ENCODE results near the gene PSME3IP1. TPM values are rescaled to one million over a fixed set of nuclear protein-coding genes. Genes with fewer than 3 reads are reported as not detected.

Gene PSME3IP1
- polyA plus RNA-seq, 1 of the 3 experiments (the other 2 are of a cell fraction), result 80.9 TPM

- TF ChIP-seq CHD2 (IDR thresholded peaks at IDR 0.05; ENCODE audit: low read length, partially characterized antibody), result no peak
Measured at GRCh38 chr16:57155702-57156350, 30.0 kb downstream of the PSME3IP1 start (continued).

GRCh38 chr16:57153841-57154240, 32.0 kb downstream of the PSME3IP1 start:
- H3K9me2 ChIP-seq, result no peaks in the 10 kb centered on the region
- H3K4me1 ChIP-seq (ENCODE audit: control insufficient read depth in 1 of 2, insufficient read depth in 2 of 2, low read depth in 1 of 2, low read length in 1 of 2), result peaks cover 2 to 9% of the 10 kb centered on the region in 2 experiments; a peak in 2 of 4 replicates
- no peaks in the 10 kb centered on the region; the same call in 1 of the 2 replicates for H3K79me2 ChIP-seq (ENCODE audit: insufficient read depth)
- peaks cover 3% of the 10 kb centered on the region for H3F3A ChIP-seq (replicated peaks; ENCODE audit: insufficient read depth)
- no peak overlapping the region for H3K4me3 ChIP-seq (ENCODE audit: low read depth in 2 of 2, low read length in 1 of 2)
- DNase-seq, result no peak
- no peak overlapping the region for H3K9ac ChIP-seq
- ChIA-PET CTCF (no interaction called here), POLR2A (no interaction called here)
- no peaks in the 10 kb centered on the region for H3K9me3 ChIP-seq
- no peak overlapping the region for H3K27ac ChIP-seq (ENCODE audit: low read depth in 2 of 2, low read length in 1 of 2)
- peaks cover 52 to 54% of the 10 kb centered on the region in 2 experiments for H3K36me3 ChIP-seq (replicated peaks in 1 of 2; ENCODE audit: control insufficient read depth in 1 of 2, insufficient read depth in 2 of 2, low read length in 1 of 2)
- 93% methylated on average over 6 of the region's 6 CpGs for WGBS (ENCODE audit: low lambda C conversion rate)
- TF ChIP-seq EZH2phosphoT487 (IDR thresholded peaks at IDR 0.05; ENCODE audit: borderline replicate concordance, low read depth) (no peak), CTCF (IDR thresholded peaks at IDR 0.05) (no peak), FOSL2 (IDR thresholded peaks at IDR 0.05; ENCODE audit: borderline replicate concordance, low read depth) (no peak), TEAD4 (IDR thresholded peaks at IDR 0.05; ENCODE audit: borderline replicate concordance, insufficient read depth) (no peak), PBX3 (IDR thresholded peaks at IDR 0.05) (no peak), RAD21 (IDR thresholded peaks at IDR 0.05; ENCODE audit: low read length) (no peak), RFX5 (IDR thresholded peaks at IDR 0.05; ENCODE audit: low read length) (no peak), IRF3 (IDR thresholded peaks at IDR 0.05; ENCODE audit: low read depth, low read length) (no peak), GATA2 (CRISPR knock-in tag; IDR thresholded peaks at IDR 0.05) (no peak), ELF1 (IDR thresholded peaks at IDR 0.05) (no peak), YY1 (IDR thresholded peaks at IDR 0.05; ENCODE audit: low read depth) (no peak), GABPA (IDR thresholded peaks at IDR 0.05; ENCODE audit: low read depth) (no peak), FOXM1 (IDR thresholded peaks at IDR 0.05; ENCODE audit: low read depth) (no peak), USF2 (IDR thresholded peaks at IDR 0.05; ENCODE audit: borderline replicate concordance, low read depth, low read length) (no peak), TAF1 (IDR thresholded peaks at IDR 0.05; ENCODE audit: borderline replicate concordance, low read depth, low read length) (no peak), TCF12 (IDR thresholded peaks at IDR 0.05) (no peak), NFIC (IDR thresholded peaks at IDR 0.05; ENCODE audit: borderline replicate concordance) (no peak), NRF1 (IDR thresholded peaks at IDR 0.05; ENCODE audit: low read depth, low read length) (no peak), RCOR1 (IDR thresholded peaks at IDR 0.05; ENCODE audit: low read length) (no peak), CHD2 (IDR thresholded peaks at IDR 0.05; ENCODE audit: low read length, partially characterized antibody) (no peak)
- H4K20me1 ChIP-seq (ENCODE audit: insufficient read depth), result no peaks in the 10 kb centered on the region
- H2AFZ ChIP-seq (ENCODE audit: low read depth), result no peak overlapping the region
- H3K27me3 ChIP-seq (ENCODE audit: insufficient read depth), result no peaks in the 10 kb centered on the region
- H3K4me2 ChIP-seq, result no peak overlapping the region
